NCI-H2029 (cell line): ENCODE results near the gene PRRC2C.

Source experiments
- DNase-seq: peaks from one replicate; lab custom pipeline; 2025; lab: John Stamatoyannopoulos, UW

PRRC2C gene

GRCh38 chr1:171637928-171638576 is 152.7 kb downstream of the PRRC2C start:
- no peak for DNase-seq

- no peak for DNase-seq
Observed at GRCh38 chr1:171640225-171640624, 154.9 kb downstream of the PRRC2C start.

GRCh38 chr1:171641076-171641864 is 155.9 kb downstream of the PRRC2C start:
- no peak for DNase-seq

- DNase-seq: no peak
Observed at GRCh38 chr1:171642197-171642596, 156.9 kb downstream of the PRRC2C start.
